CD4-positive, CD25-positive, alpha-beta regulatory T cell (primary cell): ENCODE data around the gene PRR23B. TPM values are rescaled to one million over a fixed set of nuclear protein-coding genes. Genes with fewer than 3 reads are reported as not detected.
"Not testable (repeated sequence)": the region's sequence is repeated elsewhere in the genome, so short reads cannot be mapped to it uniquely, and the experiment has no call there.

ENCODE experiments used
- ATAC-seq, 2 donors: fragments of 150-1000 bp; cut with Tn5 transposase; one replicate each; pipeline ENCODE4 v1.10.0; 2021; ENCODE audit warnings: low read depth in 2 of 2, moderate number of reproducible peaks in 2 of 2, moderate library complexity in 1 of 2
- DNase-seq, 3 donors: peaks; one replicate each; pipeline versions ENCODE4 v3.0.0 to v3.0.0-alpha.2; 2012 to 2022; ENCODE audit warnings: mixed read lengths in 1 of 3
- H3K27ac ChIP-seq: one replicate; pipeline ENCODE4 v1.7.0; 2013; ENCODE audit warnings: mild to moderate bottlenecking, low read length; ENCODE audit not compliant: insufficient read depth, poor library complexity, severe bottlenecking
- H3K27me3 ChIP-seq: one replicate; pipeline ENCODE4 v1.7.0; 2013; ENCODE audit warnings: low read length; ENCODE audit not compliant: control insufficient read depth, insufficient read depth
- H3K36me3 ChIP-seq: one replicate; pipeline ENCODE4 v1.7.0; 2013; ENCODE audit warnings: mild to moderate bottlenecking, low read length, moderate library complexity; ENCODE audit not compliant: control insufficient read depth, insufficient read depth
- H3K4me1 ChIP-seq: 2 replicates; pipeline ENCODE4 v1.7.0; 2013; ENCODE audit warnings: mild to moderate bottlenecking, low read length; ENCODE audit not compliant: insufficient read depth, control insufficient read depth, poor library complexity, severe bottlenecking
- H3K4me3 ChIP-seq: one replicate; pipeline ENCODE4 v1.7.0; 2013; ENCODE audit warnings: low read depth, mild to moderate bottlenecking, low read length, moderate library complexity
- H3K9me3 ChIP-seq, 2 experiments: 1 replicate in 1 of 2; 2 replicates in 1 of 2; pipeline ENCODE4 v1.7.0; 2013; ENCODE audit warnings: low read length in 2 of 2, mild to moderate bottlenecking in 1 of 2, moderate library complexity in 1 of 2; ENCODE audit not compliant: control insufficient read depth in 2 of 2
- H3K27ac Mint-ChIP-seq, 3 donors: one replicate each; pipeline ENCODE4 v1.8.0; 2020 to 2022; ENCODE audit warnings: mild to moderate bottlenecking in 3 of 3, mixed read lengths in 3 of 3, moderate library complexity in 2 of 3
- H3K27me3 Mint-ChIP-seq: one replicate; pipeline ENCODE4 v1.8.0; 2022; ENCODE audit warnings: mild to moderate bottlenecking, mixed read lengths
- H3K36me3 Mint-ChIP-seq: one replicate; pipeline ENCODE4 v1.8.0; 2020; ENCODE audit warnings: mixed read lengths
- H3K4me1 Mint-ChIP-seq, 4 donors: one replicate each; pipeline ENCODE4 v1.8.0; 2020 to 2022; ENCODE audit warnings: mixed read lengths in 4 of 4, mild to moderate bottlenecking in 1 of 4
- H3K4me3 Mint-ChIP-seq, 4 donors: one replicate each; pipeline ENCODE4 v1.8.0; 2020 to 2022; ENCODE audit warnings: mild to moderate bottlenecking in 4 of 4, mixed read lengths in 4 of 4, moderate library complexity in 3 of 4
- H3K9me3 Mint-ChIP-seq, 7 donors: one replicate each; pipeline ENCODE4 v1.8.0; 2020 to 2022; ENCODE audit warnings: mixed read lengths in 7 of 7, mild to moderate bottlenecking in 3 of 7, moderate library complexity in 2 of 7
- polyA plus RNA-seq, 4 donors: library from polyadenylated mRNA; unstranded; fragments of 300-500 nt; fragmentation: Illumina TruSeq; gene quantifications; one replicate each; pipeline ENCODE4 v1.2.3, GENCODE V29; 2021
- total RNA-seq: library from RNA; stranded (reverse); gene quantifications from one replicate; pipeline ENCODE4 v1.2.3, GENCODE V29; 2022

Gene PRR23B
- total and polyA plus RNA-seq, 5 donors from 2014 or later: not detected

- H3K27ac Mint-ChIP-seq, H3K27me3 Mint-ChIP-seq, H3K4me3 ChIP-seq, H3K4me1 ChIP-seq, H3K4me3 Mint-ChIP-seq, H3K27ac ChIP-seq, H3K36me3 ChIP-seq, H3K9me3 ChIP-seq, H3K27me3 ChIP-seq, ATAC-seq, H3K4me1 Mint-ChIP-seq, H3K36me3 Mint-ChIP-seq, DNase-seq: not testable (repeated sequence)
- peaks cover 0 to 18% (median 7%) of the 10 kb centered on the region in 7 donors for H3K9me3 Mint-ChIP-seq
These were observed 9.8 kb upstream of the PRR23B start for GRCh38 chr3:139030576-139030975.

GRCh38 chr3:139024968-139025367, 4.2 kb upstream of the PRR23B start:
- peaks cover 0 to 8% (median 5%) of the 10 kb centered on the region in 7 donors for H3K9me3 Mint-ChIP-seq
- no peak overlapping the region for H3K27ac Mint-ChIP-seq
- ATAC-seq: no peak
- H3K4me1 ChIP-seq: no peaks in the 10 kb centered on the region
- no peaks in the 10 kb centered on the region for H3K4me1 Mint-ChIP-seq
- no peaks in the 10 kb centered on the region for H3K27me3 ChIP-seq
- no peaks in the 10 kb centered on the region for H3K27me3 Mint-ChIP-seq
- H3K36me3 Mint-ChIP-seq: no peaks in the 10 kb centered on the region
- no peak overlapping the region for H3K4me3 ChIP-seq
- no peak overlapping the region for H3K4me3 Mint-ChIP-seq
- DNase-seq: no peak
- no peaks in the 10 kb centered on the region for H3K9me3 ChIP-seq
- H3K27ac ChIP-seq: no peak overlapping the region
- no peaks in the 10 kb centered on the region for H3K36me3 ChIP-seq

GRCh38 chr3:139020036-139020867, 474 bp downstream of the PRR23B start:
- H3K27me3 Mint-ChIP-seq: no peaks in the 10 kb centered on the region
- Histone ChIP-seq H3K27ac (no peak overlapping the region), H3K4me3 (no peak overlapping the region), H3K9me3 (no peaks in the 10 kb centered on the region), H3K27me3 (no peaks in the 10 kb centered on the region), H3K36me3 (no peaks in the 10 kb centered on the region), H3K4me1 (no peaks in the 10 kb centered on the region)
- no peaks in the 10 kb centered on the region for H3K36me3 Mint-ChIP-seq
- no peak overlapping the region for H3K27ac Mint-ChIP-seq
- DNase-seq: no peak
- no peak overlapping the region for H3K4me3 Mint-ChIP-seq
- no peak for ATAC-seq
- H3K4me1 Mint-ChIP-seq: no peaks in the 10 kb centered on the region
- H3K9me3 Mint-ChIP-seq: peaks cover 0 to 7% (median 3%) of the 10 kb centered on the region in 7 donors

- Mint-ChIP-seq H3K36me3 (no peaks in the 10 kb centered on the region), H3K27me3 (peaks cover 9% of the 10 kb centered on the region), H3K9me3 (peaks cover 0 to 14% (median 4%) of the 10 kb centered on the region in 7 donors), H3K4me3 (no peak overlapping the region), H3K4me1 (no peaks in the 10 kb centered on the region), H3K27ac (no peak overlapping the region)
- DNase-seq: no peak
- Histone ChIP-seq H3K27me3 (no peaks in the 10 kb centered on the region), H3K4me1 (no peaks in the 10 kb centered on the region), H3K36me3 (no peaks in the 10 kb centered on the region), H3K4me3 (no peak overlapping the region), H3K27ac (no peak overlapping the region), H3K9me3 (peaks cover 0 to 2% of the 10 kb centered on the region in 2 experiments)
- ATAC-seq: no peak
These were observed 4.2 kb downstream of the PRR23B start for GRCh38 chr3:139016430-139017048.

- H3K36me3 ChIP-seq: no peaks in the 10 kb centered on the region
- Mint-ChIP-seq H3K9me3 (peaks cover 0 to 19% (median 7%) of the 10 kb centered on the region in 7 donors), H3K27ac (no peak within 1 kb of the TSS), H3K36me3 (peaks cover 5% of the 10 kb centered on the region), H3K4me1 (no peaks in the 10 kb centered on the region), H3K4me3 (no peak within 1 kb of the TSS), H3K27me3 (no peaks in the 10 kb centered on the region)
- no peak for ATAC-seq
- H3K27ac ChIP-seq: no peak within 1 kb of the TSS
- no peaks in the 10 kb centered on the region for H3K27me3 ChIP-seq
- no peaks in the 10 kb centered on the region for H3K9me3 ChIP-seq
- no peak within 1 kb of the TSS for H3K4me3 ChIP-seq
- H3K4me1 ChIP-seq: no peaks in the 10 kb centered on the region
- no peak for DNase-seq
These were observed 14.5 kb downstream of the PRR23B start, which contains the start of gene PRR23A for GRCh38 chr3:139006051-139006716. TSS of gene PRR23A (minus strand) at chr3:139006268. CDS start at chr3:139006268, 0 bp downstream.

- Histone ChIP-seq H3K27me3 (no peaks in the 10 kb centered on the region), H3K9me3 (no peaks in the 10 kb centered on the region), H3K4me3 (no peak overlapping the region), H3K36me3 (no peaks in the 10 kb centered on the region), H3K27ac (no peak overlapping the region), H3K4me1 (no peaks in the 10 kb centered on the region)
- DNase-seq (no peak), ATAC-seq (no peak)
- no peaks in the 10 kb centered on the region for H3K27me3 Mint-ChIP-seq
- no peaks in the 10 kb centered on the region for H3K4me1 Mint-ChIP-seq
- peaks cover 0 to 23% (median 9%) of the 10 kb centered on the region in 7 donors for H3K9me3 Mint-ChIP-seq
- no peak overlapping the region for H3K27ac Mint-ChIP-seq
- no peak overlapping the region for H3K4me3 Mint-ChIP-seq
- H3K36me3 Mint-ChIP-seq: peaks cover 5% of the 10 kb centered on the region
These were observed 15.3 kb downstream of the PRR23B start for GRCh38 chr3:139005356-139005993.

- Histone ChIP-seq H3K9me3 (no peaks in the 10 kb centered on the region), H3K36me3 (no peaks in the 10 kb centered on the region), H3K4me3 (no peak overlapping the region), H3K27me3 (peaks cover 6% of the 10 kb centered on the region), H3K4me1 (no peaks in the 10 kb centered on the region), H3K27ac (no peak overlapping the region)
- Mint-ChIP-seq H3K9me3 (peaks cover 0 to 2% (median 0%) of the 10 kb centered on the region in 7 donors), H3K27ac (no peak overlapping the region), H3K27me3 (peaks cover 13% of the 10 kb centered on the region), H3K4me1 (no peaks in the 10 kb centered on the region), H3K36me3 (no peaks in the 10 kb centered on the region), H3K4me3 (no peak overlapping the region)
- DNase-seq (no peak), ATAC-seq (no peak)
These were observed 25.0 kb downstream of the PRR23B start for GRCh38 chr3:138995706-138996105.
